GM23248 (cell line): ENCODE measurements around the gene EVPL. TPM values are rescaled to one million over a fixed set of nuclear protein-coding genes. Genes with fewer than 3 reads are reported as not detected.
A peak's percentile ranks its signal among the peaks of the same experiment; 100 is the strongest.

Experiments
- DNase-seq: peaks from one replicate; pipeline ENCODE4 v3.0.0-alpha.2; 2015
- H2AFZ ChIP-seq: fragments of 200-600 bp; sonication (generic); 2 replicates; pipeline ENCODE4 v1.6.1; 2016; ENCODE audit warnings: antibody characterized with exemption
- H3F3A ChIP-seq: fragments of 200-600 bp; sonication (generic); 2 replicates; pipeline ENCODE4 v1.6.1; 2016; ENCODE audit warnings: mild to moderate bottlenecking, antibody characterized with exemption, mixed run types; ENCODE audit not compliant: insufficient read depth
- H3K27ac ChIP-seq: fragments of 200-600 bp; sonication (generic); 2 replicates; pipeline ENCODE4 v1.5.1; 2016; ENCODE audit warnings: mild to moderate bottlenecking
- H3K27me3 ChIP-seq: fragments of 200-600 bp; sonication (generic); replicated peaks from 2 replicates; pipeline ENCODE4 v1.6.1; 2016; ENCODE audit warnings: mild to moderate bottlenecking; ENCODE audit not compliant: insufficient read depth
- H3K36me3 ChIP-seq: fragments of 200-600 bp; sonication (generic); 2 replicates; pipeline ENCODE4 v1.6.1; 2016; ENCODE audit warnings: low read depth, mild to moderate bottlenecking
- H3K4me1 ChIP-seq: fragments of 200-600 bp; sonication (generic); 2 replicates; pipeline ENCODE4 v1.6.1; 2016; ENCODE audit warnings: mild to moderate bottlenecking; ENCODE audit not compliant: insufficient read depth
- H3K4me2 ChIP-seq: fragments of 200-600 bp; sonication (generic); one replicate; pipeline ENCODE4 v1.6.1; 2016; ENCODE audit warnings: mild to moderate bottlenecking; ENCODE audit not compliant: unreplicated experiment
- H3K4me3 ChIP-seq: fragments of 200-600 bp; sonication (generic); 2 replicates; pipeline ENCODE4 v1.5.1; 2016; ENCODE audit warnings: mild to moderate bottlenecking
- H3K79me2 ChIP-seq: fragments of 200-600 bp; sonication (generic); 2 replicates; pipeline ENCODE4 v1.6.1; 2016; ENCODE audit warnings: mild to moderate bottlenecking; ENCODE audit not compliant: insufficient read depth
- H3K9ac ChIP-seq: fragments of 200-600 bp; sonication (generic); 2 replicates; pipeline ENCODE4 v1.6.1; 2016; ENCODE audit warnings: mild to moderate bottlenecking
- H3K9me2 ChIP-seq: fragments of 200-600 bp; sonication (generic); 2 replicates; pipeline ENCODE4 v1.6.1; 2016; ENCODE audit warnings: mixed run types, mild to moderate bottlenecking, moderate library complexity; ENCODE audit not compliant: insufficient read depth
- H3K9me3 ChIP-seq: fragments of 200-600 bp; sonication (generic); one replicate; pipeline ENCODE4 v1.6.1; 2017; ENCODE audit warnings: low read depth
- H4K20me1 ChIP-seq: fragments of 200-600 bp; sonication (generic); 2 replicates; pipeline ENCODE4 v1.6.0; 2016; ENCODE audit not compliant: insufficient read depth
- EZH2 ChIP-seq: fragments of 200-600 bp; sonication (generic); IDR thresholded peaks from 2 replicates; pipeline ENCODE4 v1.6.1; 2018; ENCODE audit warnings: antibody characterized with exemption, mild to moderate bottlenecking; ENCODE audit not compliant: insufficient read depth, poor library complexity, severe bottlenecking
- EZH2phosphoT487 ChIP-seq: fragments of 200-600 bp; sonication (generic); IDR thresholded peaks from 2 replicates; pipeline ENCODE4 v1.6.1; 2018; ENCODE audit warnings: antibody characterized with exemption, moderate library complexity, mild to moderate bottlenecking, low read depth; ENCODE audit not compliant: insufficient read depth
- WGBS, 2 experiments: methylation state at CpG; one replicate each; pipeline ENCODE4 v1.1.6; 2015 to 2017; ENCODE audit warnings: low lambda C conversion rate in 2 of 2, low coverage in 1 of 2; ENCODE audit errors: missing lambda C conversion rate in 2 of 2; 5-methylcytosine and 5-hydroxymethylcytosine counted together
- in situ Hi-C: fragments of 300-500 bp; cut with MboI; formaldehyde crosslinking; loops from 2 replicates; pipeline ENCODE4 v1.15.0; 2020
- polyA plus RNA-seq: library from polyadenylated mRNA; unstranded; fragments of >200 nt; fragmentation: Nextera tagmentation; extraction: Ambion mirVana; gene quantifications from 2 replicates; pipeline ENCODE4 v1.2.1, GENCODE V29; 2016
- total RNA-seq: library from RNA; depleted of rRNA; stranded (reverse); fragments of >200 nt; shearing (Covaris generic); gene quantifications from 2 replicates; pipeline ENCODE4 v1.2.3, GENCODE V29; 2014

Gene EVPL
- total and polyA plus RNA-seq, 2 experiments from 2014 or later = not detected

DNA sequence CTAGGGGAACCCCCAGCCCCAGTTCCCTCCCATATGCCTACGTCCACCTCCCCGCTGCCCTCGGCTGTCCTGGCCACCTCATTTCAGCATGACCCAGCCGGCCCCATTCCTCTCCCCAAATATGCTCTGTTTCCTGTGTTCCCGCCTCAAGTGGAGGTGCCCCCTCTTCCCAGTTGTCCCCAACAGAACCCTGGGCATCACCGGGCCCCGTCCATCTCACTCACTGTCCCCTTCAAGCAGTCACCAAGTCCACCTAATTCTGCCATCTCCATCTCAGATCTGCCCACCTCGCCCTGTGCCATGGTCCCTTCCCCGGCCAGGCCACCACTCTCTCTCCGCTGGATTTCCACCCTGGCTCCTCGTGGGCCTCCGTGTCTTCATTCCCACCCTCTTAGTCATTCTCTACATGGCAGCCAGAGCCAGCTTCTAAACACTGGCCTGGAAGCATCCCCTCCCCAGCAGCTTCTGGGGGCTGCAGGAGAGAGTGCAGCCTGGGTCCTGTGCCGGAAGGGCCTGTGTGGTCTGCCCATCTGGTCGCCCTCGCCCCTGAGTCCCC lies 13.7 kb downstream of the EVPL start:
- TF ChIP-seq EZH2 (no peak), EZH2phosphoT487 (no peak)
- H3K9me3 ChIP-seq = no peaks in the 10 kb centered on the region
- H3K4me2 ChIP-seq = no peak overlapping the region
- no peaks in the 10 kb centered on the region for H3F3A ChIP-seq
- 45 to 60% methylated on average over 11 to 15 of the region's 15 CpGs for WGBS, 2 experiments
- no peak overlapping the region for H3K4me3 ChIP-seq
- H4K20me1 ChIP-seq = no peaks in the 10 kb centered on the region
- H3K4me1 ChIP-seq = no peaks in the 10 kb centered on the region
- no peak overlapping the region for H3K27ac ChIP-seq
- no peak overlapping the region for H2AFZ ChIP-seq
- H3K27me3 ChIP-seq = no peaks in the 10 kb centered on the region
- no peaks in the 10 kb centered on the region for H3K9me2 ChIP-seq
- in situ Hi-C loops = no loop called here
- no peak overlapping the region for H3K9ac ChIP-seq
- DNase-seq = peak; percentile 23
- no peaks in the 10 kb centered on the region for H3K79me2 ChIP-seq
- H3K36me3 ChIP-seq = no peaks in the 10 kb centered on the region

DNA sequence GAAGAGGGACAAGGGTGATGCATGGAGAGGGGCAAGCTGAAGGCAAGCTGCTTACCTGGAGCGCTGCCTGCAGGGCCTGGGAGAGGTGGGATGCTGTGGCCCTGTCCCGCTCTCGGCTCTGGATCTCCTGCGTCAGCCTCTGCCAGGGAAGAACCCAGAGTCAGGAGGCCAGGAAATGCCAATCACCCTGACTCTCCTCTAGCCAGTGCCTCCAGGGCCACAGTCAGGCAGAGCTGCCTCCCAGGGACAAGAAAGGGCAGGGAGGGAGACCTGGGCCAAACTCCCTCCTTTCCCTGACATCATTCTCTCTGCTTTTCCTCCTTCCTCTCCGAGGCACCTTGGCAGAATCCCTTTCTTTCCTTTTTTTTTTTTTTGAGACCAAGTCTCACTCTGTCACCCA lies 15.2 kb downstream of the EVPL start:
- no peak overlapping the region for H2AFZ ChIP-seq
- no peaks in the 10 kb centered on the region for H3K9me2 ChIP-seq
- H3K4me2 ChIP-seq = no peak overlapping the region
- no peak for DNase-seq
- 81 to 82% methylated on average over 5 of the region's 5 CpGs for WGBS, 2 experiments
- in situ Hi-C loops = no loop called here
- H3K27me3 ChIP-seq = no peaks in the 10 kb centered on the region
- H3K9ac ChIP-seq = no peak overlapping the region
- no peaks in the 10 kb centered on the region for H3K36me3 ChIP-seq
- H3K4me3 ChIP-seq = no peak overlapping the region
- H4K20me1 ChIP-seq = no peaks in the 10 kb centered on the region
- no peaks in the 10 kb centered on the region for H3K9me3 ChIP-seq
- no peaks in the 10 kb centered on the region for H3K4me1 ChIP-seq
- H3F3A ChIP-seq = no peaks in the 10 kb centered on the region
- no peak overlapping the region for H3K27ac ChIP-seq
- no peaks in the 10 kb centered on the region for H3K79me2 ChIP-seq
- TF ChIP-seq EZH2phosphoT487 = no peak
- no peak for TF ChIP-seq EZH2

DNA sequence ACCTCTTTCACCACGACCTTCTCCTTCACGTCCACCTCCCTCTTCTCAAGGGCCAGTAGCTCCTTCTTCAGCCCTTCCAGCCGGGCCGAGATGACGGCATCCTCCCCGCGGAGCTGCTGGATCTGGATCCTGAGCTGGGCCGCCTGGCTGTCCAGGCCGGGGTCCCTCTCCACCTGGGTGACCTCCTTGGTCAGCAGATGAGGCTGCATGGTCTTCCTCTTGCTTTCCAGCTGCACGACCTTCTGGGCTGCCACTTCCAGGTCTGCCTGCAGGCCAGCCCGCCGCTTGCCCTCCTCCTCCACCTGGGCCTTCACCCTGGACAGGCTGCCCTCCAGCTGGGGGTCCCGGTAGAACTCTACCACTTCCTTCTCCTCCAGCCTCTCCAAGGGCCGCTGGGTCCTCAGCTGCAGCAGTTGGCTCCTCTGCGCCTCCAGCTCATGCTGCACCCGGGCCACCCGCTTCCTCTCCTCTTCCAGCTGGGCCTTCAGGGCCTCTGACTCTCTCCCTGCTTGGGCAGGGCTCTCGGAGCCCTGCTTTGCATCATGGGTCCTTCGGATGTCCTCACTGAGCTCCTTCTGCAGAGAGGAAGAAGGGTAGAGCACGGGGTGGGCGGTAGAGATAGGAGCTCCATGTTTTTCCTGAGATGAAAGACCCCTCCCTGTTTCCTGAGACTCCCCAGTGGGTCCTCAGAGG lies 17.0 kb downstream of the EVPL start:
- no peaks in the 10 kb centered on the region for H3K4me1 ChIP-seq
- no peaks in the 10 kb centered on the region for H3K27me3 ChIP-seq
- H3K79me2 ChIP-seq = no peaks in the 10 kb centered on the region
- no peaks in the 10 kb centered on the region for H3K9me2 ChIP-seq
- no peak overlapping the region for H3K4me2 ChIP-seq
- H3F3A ChIP-seq = no peaks in the 10 kb centered on the region
- 82 to 85% methylated on average over 21 of the region's 21 CpGs for WGBS, 2 experiments
- DNase-seq = no peak
- H4K20me1 ChIP-seq = no peaks in the 10 kb centered on the region
- no peak for TF ChIP-seq EZH2phosphoT487
- no peaks in the 10 kb centered on the region for H3K36me3 ChIP-seq
- no peak overlapping the region for H3K27ac ChIP-seq
- no peak overlapping the region for H3K4me3 ChIP-seq
- in situ Hi-C loops = no loop called here
- no peaks in the 10 kb centered on the region for H3K9me3 ChIP-seq
- no peak overlapping the region for H2AFZ ChIP-seq
- H3K9ac ChIP-seq = no peak overlapping the region

DNA sequence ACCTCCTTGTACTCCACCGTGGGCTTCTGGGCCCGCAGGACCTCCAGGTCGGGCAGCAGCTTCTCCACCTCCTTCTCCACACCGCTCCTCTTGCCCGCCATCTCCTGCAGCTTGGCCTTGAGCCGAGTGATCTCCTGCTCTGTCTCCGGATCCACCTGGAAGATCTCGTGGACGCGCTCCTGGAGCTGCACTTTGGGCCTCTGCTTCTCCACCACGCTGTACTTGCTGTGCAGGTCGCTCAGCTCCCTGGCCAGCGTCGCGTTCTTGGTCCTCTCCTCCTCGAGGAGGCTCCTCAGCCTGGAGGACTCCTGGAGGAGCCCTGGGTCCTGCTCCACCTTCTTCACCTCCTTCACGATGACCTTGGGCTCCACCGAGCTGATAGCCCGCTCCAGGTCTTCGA lies 17.7 kb downstream of the EVPL start:
- H2AFZ ChIP-seq = no peak overlapping the region
- H3K27ac ChIP-seq = no peak overlapping the region
- H3K79me2 ChIP-seq = no peaks in the 10 kb centered on the region
- no peak overlapping the region for H3K9ac ChIP-seq
- H3K4me2 ChIP-seq = no peak overlapping the region
- in situ Hi-C loops = no loop called here
- H3K9me2 ChIP-seq = no peaks in the 10 kb centered on the region
- TF ChIP-seq EZH2phosphoT487 (no peak), EZH2 (no peak)
- no peaks in the 10 kb centered on the region for H3F3A ChIP-seq
- H3K4me3 ChIP-seq = no peak overlapping the region
- no peaks in the 10 kb centered on the region for H3K4me1 ChIP-seq
- H4K20me1 ChIP-seq = no peaks in the 10 kb centered on the region
- no peak for DNase-seq
- no peaks in the 10 kb centered on the region for H3K36me3 ChIP-seq
- 88% methylated on average over 20 of the region's 20 CpGs for WGBS, 2 experiments
- H3K9me3 ChIP-seq = no peaks in the 10 kb centered on the region
- no peaks in the 10 kb centered on the region for H3K27me3 ChIP-seq
